HepG2 (cell line): Measurements from ENCODE around the gene NGB. TPM values are rescaled to one million over a fixed set of nuclear protein-coding genes. Genes with fewer than 3 reads are reported as not detected.

Source experiments
- AKAP8 ChIP-seq: sonication (generic); formaldehyde crosslinking; IDR thresholded peaks from 2 replicates; pipeline ENCODE4 v1.5.1; 2020; ENCODE audit warnings: mild to moderate bottlenecking, missing genetic modification reagents
- CEBPG ChIP-seq: IDR thresholded peaks from 2 replicates; pipeline ENCODE4 v1.6.1; 2016
- EP300 ChIP-seq, 3 experiments: sonication (generic) in 1 of 3; formaldehyde crosslinking in 1 of 3; IDR thresholded peaks; 2 replicates each; pipeline versions ENCODE4 v1.5.1 to v1.6.1; 2011 to 2020; ENCODE audit warnings: low read depth in 2 of 3, low read length in 2 of 3, borderline replicate concordance in 1 of 3, improper control_type of control experiment in 1 of 3, mild to moderate bottlenecking in 1 of 3, missing genetic modification reagents in 1 of 3, moderate library complexity in 1 of 3
- FOSL1 ChIP-seq: sonication (generic); formaldehyde crosslinking; IDR thresholded peaks from 2 replicates; pipeline ENCODE4 v1.9.0; 2021; ENCODE audit warnings: missing genetic modification reagents, borderline replicate concordance
- FOXA3 ChIP-seq: IDR thresholded peaks from 2 replicates; pipeline ENCODE4 v1.6.1; 2016; ENCODE audit warnings: missing genetic modification reagents, missing compliant biosample characterization
- HIC2 ChIP-seq: sonication (generic); formaldehyde crosslinking; IDR thresholded peaks from 2 replicates; pipeline ENCODE4 v1.9.0; 2022; ENCODE audit warnings: low read depth, missing genetic modification reagents
- JUNB ChIP-seq: sonication (generic); formaldehyde crosslinking; IDR thresholded peaks from 2 replicates; pipeline ENCODE4 v1.8.0; 2022; ENCODE audit warnings: missing genetic modification reagents, mild to moderate bottlenecking, borderline replicate concordance
- KLF16 ChIP-seq, 2 experiments: sonication (generic) in 1 of 2; formaldehyde crosslinking in 1 of 2; IDR thresholded peaks; 2 replicates each; pipeline versions ENCODE4 v1.6.1 to v1.8.0; 2016 to 2023; ENCODE audit warnings: missing genetic modification reagents in 2 of 2, missing compliant biosample characterization in 1 of 2
- MEIS1 ChIP-seq: sonication (generic); formaldehyde crosslinking; IDR thresholded peaks from 2 replicates; pipeline ENCODE4 v1.9.0; 2021; ENCODE audit warnings: mild to moderate bottlenecking, missing genetic modification reagents, moderate library complexity, borderline replicate concordance
- PAF1 ChIP-seq: IDR thresholded peaks from 2 replicates; pipeline ENCODE4 v1.6.1; 2016; ENCODE audit warnings: missing genetic modification reagents, missing compliant biosample characterization
- POLR2A ChIP-seq, 2 experiments: IDR thresholded peaks; 2 replicates each; pipeline ENCODE4 v1.6.1; 2011; ENCODE audit warnings: low read depth in 2 of 2, low read length in 2 of 2, mild to moderate bottlenecking in 1 of 2, moderate library complexity in 1 of 2; ENCODE audit not compliant: insufficient read depth in 1 of 2
- REXO4 ChIP-seq: sonication (generic); formaldehyde crosslinking; IDR thresholded peaks from 2 replicates; pipeline ENCODE4 v1.8.0; 2022; ENCODE audit warnings: missing genetic modification reagents, mild to moderate bottlenecking, borderline replicate concordance
- SOX13 ChIP-seq, 3 experiments: fragments of 450-650 bp in 1 of 3; sonication (generic) in 1 of 3; formaldehyde crosslinking in 1 of 3; IDR thresholded peaks in 2 of 3; conservative IDR thresholded peaks in 1 of 3; 2 replicates each; pipeline versions ENCODE4 v1.5.0 to v1.6.1; 2016 to 2020; ENCODE audit warnings: antibody characterized with exemption in 1 of 3, mild to moderate bottlenecking in 1 of 3, missing compliant biosample characterization in 1 of 3, missing genetic modification reagents in 1 of 3, moderate library complexity in 1 of 3
- THAP11 ChIP-seq: IDR thresholded peaks from 2 replicates; pipeline ENCODE4 v1.6.1; 2016; ENCODE audit warnings: missing biosample characterization, missing genetic modification reagents
- UBTF ChIP-seq: sonication (generic); formaldehyde crosslinking; IDR thresholded peaks from 2 replicates; pipeline ENCODE4 v1.4.0; 2020; ENCODE audit warnings: mild to moderate bottlenecking, missing genetic modification reagents
- ZBTB1 ChIP-seq: sonication (generic); formaldehyde crosslinking; IDR thresholded peaks from 2 replicates; pipeline ENCODE4 v1.4.0; 2020; ENCODE audit warnings: missing genetic modification reagents, borderline replicate concordance
- ZC3H4 ChIP-seq: sonication (generic); formaldehyde crosslinking; IDR thresholded peaks from 2 replicates; pipeline ENCODE4 v1.4.0; 2020; ENCODE audit warnings: missing genetic modification reagents, borderline replicate concordance
- ZFP36L2 ChIP-seq: sonication (generic); formaldehyde crosslinking; IDR thresholded peaks from 2 replicates; pipeline ENCODE4 v1.4.0; 2020; ENCODE audit warnings: missing genetic modification reagents
- ZKSCAN1 ChIP-seq: fragments of 150-350 bp; IDR thresholded peaks from 2 replicates; pipeline ENCODE4 v1.6.1; 2014; ENCODE audit warnings: low read length
- ZNF138 ChIP-seq: sonication (generic); formaldehyde crosslinking; IDR thresholded peaks from 2 replicates; pipeline ENCODE4 v1.5.0; 2020; ENCODE audit warnings: mild to moderate bottlenecking, low read depth, missing genetic modification reagents
- ZNF430 ChIP-seq: sonication (generic); formaldehyde crosslinking; IDR thresholded peaks from 2 replicates; pipeline ENCODE4 v1.9.0; 2021; ENCODE audit warnings: mild to moderate bottlenecking, missing genetic modification reagents
- ZNF580 ChIP-seq: IDR thresholded peaks from 2 replicates; pipeline ENCODE4 v1.6.1; 2016; ENCODE audit warnings: low read depth, borderline replicate concordance
- ZUFSP ChIP-seq: sonication (generic); formaldehyde crosslinking; IDR thresholded peaks from 2 replicates; pipeline ENCODE4 v1.9.0; 2021; ENCODE audit warnings: missing genetic modification reagents, mild to moderate bottlenecking, borderline replicate concordance
- polyA plus RNA-seq, 8 experiments: library from polyadenylated mRNA; depleted of rRNA in 3 of 8; stranded (reverse) in 7 of 8; unstranded in 1 of 8; fragments of >200 nt; fragmentation: Illumina TruSeq in 4 of 8; extraction: Trizol in 4 of 8; gene quantifications; 2 replicates each; pipeline versions ENCODE4 v1.2.1 to v1.2.3, GENCODE V29; 2011 to 2016; ENCODE audit warnings: low read depth in 4 of 8, missing spikeins in 1 of 8, mixed read lengths in 1 of 8; ENCODE audit not compliant: insufficient read depth in 1 of 8
- total RNA-seq, 5 experiments: library from RNA; depleted of rRNA; stranded (reverse); fragments of >200 nt; fragmentation: Illumina TruSeq; extraction: Trizol; gene quantifications; 2 replicates each; pipeline ENCODE4 v1.2.3, GENCODE V29; 2016; ENCODE audit warnings: low read depth in 1 of 5

The NGB gene
- total and polyA plus RNA-seq, 2 of the 13 experiments (the other 11 are each of a cell fraction or from before 2014, with no cell fraction given) = 0.04 TPM; not detected in 1

GRCh38 chr14:77303417-77304156 is 32.6 kb upstream of the NGB start (continued):
- no peak for TF ChIP-seq UBTF (CRISPR knock-in tag)
- TF ChIP-seq CEBPG (CRISPR knock-in tag) = peak; percentile 58; the same call in 1 of the 2 replicates
- no peak for TF ChIP-seq ZFP36L2 (CRISPR knock-in tag)
- TF ChIP-seq THAP11 (CRISPR knock-in tag) = 0 out of 2 replicates have a peak, but pooled peaks have one; percentile 29
- TF ChIP-seq JUNB (CRISPR knock-in tag) = peak; percentile 79
- no peak for TF ChIP-seq AKAP8 (CRISPR knock-in tag)
- 0 out of 2 replicates have a peak, but pooled peaks have one; percentile 10 for TF ChIP-seq ZNF580 (CRISPR knock-in tag)
- no peak for TF ChIP-seq HIC2
- no peak for TF ChIP-seq KLF16 (CRISPR knock-in tag; IDR thresholded peaks at IDR 0.05)
- no peak for TF ChIP-seq ZBTB1 (CRISPR knock-in tag)
- no peak for TF ChIP-seq PAF1 (CRISPR knock-in tag)
- no peak for TF ChIP-seq SOX13 (IDR thresholded peaks at IDR 0.05)
- TF ChIP-seq SOX13 (CRISPR knock-in tag; conservative IDR thresholded peaks at IDR 0.05 in 1 of 2, IDR thresholded peaks at IDR 0.05 in 1 of 2) = no peak; a peak in 1 of 4 replicates
- no peak for TF ChIP-seq ZKSCAN1
- no peak for TF ChIP-seq REXO4
- peak; percentile 57; the same call in 1 of the 2 replicates for TF ChIP-seq FOSL1 (CRISPR knock-in tag)
- 0 out of 4 replicates have a peak, but pooled peaks of 1 of the 2 experiments have one; percentile 4 for TF ChIP-seq POLR2A (IDR thresholded peaks at IDR 0.05; ENCODE audit: insufficient read depth in 1 of 2, low read depth in 2 of 2, low read length in 2 of 2)
- no peak for TF ChIP-seq ZUFSP (CRISPR knock-in tag)
- peak; percentile 75 for TF ChIP-seq FOXA3 (CRISPR knock-in tag)
- 0 out of 2 replicates have a peak, but pooled peaks have one; percentile 12 for TF ChIP-seq MEIS1
- peak in 1 of 2 experiments; percentile 75; a peak in 1 of 4 replicates for TF ChIP-seq EP300 (IDR thresholded peaks at IDR 0.05; ENCODE audit: low read depth in 2 of 2, low read length in 2 of 2)
- no peak for TF ChIP-seq EP300 (CRISPR knock-in tag; IDR thresholded peaks at IDR 0.05; ENCODE audit: borderline replicate concordance)
- no peak for TF ChIP-seq ZNF430 (CRISPR knock-in tag)
- TF ChIP-seq ZNF138 = no peak
- no peak for TF ChIP-seq ZC3H4 (CRISPR knock-in tag)
